IMR-90 (cell line): ENCODE data around the gene SGK1.

Experiments
- MAFK ChIP-seq: IDR thresholded peaks from 2 replicates; pipeline ENCODE4 v1.6.1; 2012; ENCODE audit warnings: low read depth, low read length, improper control_type of control experiment
- NFE2L2 ChIP-seq: fragments of 150-350 bp; IDR thresholded peaks from 2 replicates; pipeline ENCODE4 v1.6.1; 2016; ENCODE audit warnings: low read depth, mild to moderate bottlenecking, low read length
- RAD21 ChIP-seq: IDR thresholded peaks from 2 replicates; pipeline ENCODE4 v1.6.1; 2012; ENCODE audit warnings: low read length, improper control_type of control experiment
- RFX5 ChIP-seq: IDR thresholded peaks from 2 replicates; pipeline ENCODE4 v1.8.0; 2012; ENCODE audit warnings: low read depth, mild to moderate bottlenecking, low read length, moderate library complexity
- TF ChIP-seq, protein P1 (sequence below): conservative IDR thresholded peaks from 2 replicates; pipeline ENCODE4 v1.5.1; 2012; ENCODE audit warnings: mild to moderate bottlenecking, low read depth, low read length, improper control_type of control experiment

GRCh38 chr6:134217105-134217797 lies 100.7 kb downstream of the SGK1 start:
- TF ChIP-seq RAD21 (0 out of 2 replicates have a peak, but pooled peaks have one; percentile 5), NFE2L2 (no peak), RFX5 (no peak), MAFK (no peak)
- TF ChIP-seq, protein P1, sequence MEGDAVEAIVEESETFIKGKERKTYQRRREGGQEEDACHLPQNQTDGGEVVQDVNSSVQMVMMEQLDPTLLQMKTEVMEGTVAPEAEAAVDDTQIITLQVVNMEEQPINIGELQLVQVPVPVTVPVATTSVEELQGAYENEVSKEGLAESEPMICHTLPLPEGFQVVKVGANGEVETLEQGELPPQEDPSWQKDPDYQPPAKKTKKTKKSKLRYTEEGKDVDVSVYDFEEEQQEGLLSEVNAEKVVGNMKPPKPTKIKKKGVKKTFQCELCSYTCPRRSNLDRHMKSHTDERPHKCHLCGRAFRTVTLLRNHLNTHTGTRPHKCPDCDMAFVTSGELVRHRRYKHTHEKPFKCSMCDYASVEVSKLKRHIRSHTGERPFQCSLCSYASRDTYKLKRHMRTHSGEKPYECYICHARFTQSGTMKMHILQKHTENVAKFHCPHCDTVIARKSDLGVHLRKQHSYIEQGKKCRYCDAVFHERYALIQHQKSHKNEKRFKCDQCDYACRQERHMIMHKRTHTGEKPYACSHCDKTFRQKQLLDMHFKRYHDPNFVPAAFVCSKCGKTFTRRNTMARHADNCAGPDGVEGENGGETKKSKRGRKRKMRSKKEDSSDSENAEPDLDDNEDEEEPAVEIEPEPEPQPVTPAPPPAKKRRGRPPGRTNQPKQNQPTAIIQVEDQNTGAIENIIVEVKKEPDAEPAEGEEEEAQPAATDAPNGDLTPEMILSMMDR: no peak
